H1 (cell line): ENCODE data around the gene MRPS9. TPM values are rescaled to one million over a fixed set of nuclear protein-coding genes. Genes with fewer than 3 reads are reported as not detected.

Experiments
- CTCF ChIA-PET: fragments of 300-600 bp; sonication (Branson Sonifier 250); formaldehyde crosslinking; loops from one replicate; lab custom pipeline; 2021; ENCODE audit not compliant: partially characterized antibody; lab: Charles Lee
- POLR2A ChIA-PET: fragments of 300-600 bp; sonication (Branson Sonifier 250); formaldehyde crosslinking; loops from one replicate; lab custom pipeline; 2021; ENCODE audit warnings: inconsistent platforms; ENCODE audit not compliant: partially characterized antibody; lab: Charles Lee
- DNase-seq, 2 experiments: peaks; one replicate each; pipeline versions ENCODE4 v3.0.0 to v3.0.0-alpha.2; 2010 to 2022; ENCODE audit warnings: low spot score in 2 of 2, low read depth in 1 of 2, mixed read lengths in 1 of 2
- FAIRE-seq: peaks from 2 replicates; lab custom pipeline; 2011; peaks lifted over from hg19 to GRCh38; lab: Jason Lieb, UNC
- H2AFZ ChIP-seq: 2 replicates; pipeline ENCODE4 v1.8.1; 2012; ENCODE audit warnings: low read length, inconsistent platforms
- H2AK5ac ChIP-seq: 2 replicates; pipeline ENCODE4 v1.6.1; 2013; ENCODE audit warnings: low read depth, low read length
- H2BK120ac ChIP-seq: replicated peaks from 2 replicates; pipeline ENCODE3; 2013; ENCODE audit warnings: low read depth, low read length, inconsistent platforms
- H2BK12ac ChIP-seq: 2 replicates; pipeline ENCODE4 v1.6.1; 2013; ENCODE audit warnings: low read depth, low read length
- H2BK15ac ChIP-seq: 2 replicates; pipeline ENCODE4 v1.6.1; 2013; ENCODE audit warnings: low read length
- H2BK20ac ChIP-seq: 2 replicates; pipeline ENCODE4 v1.6.1; 2013; ENCODE audit warnings: low read length
- H2BK5ac ChIP-seq: 2 replicates; pipeline ENCODE4 v1.6.1; 2013; ENCODE audit warnings: low read depth, low read length
- H3K14ac ChIP-seq: 2 replicates; pipeline ENCODE4 v1.6.1; 2013; ENCODE audit warnings: inconsistent platforms; ENCODE audit not compliant: insufficient read length
- H3K18ac ChIP-seq: 2 replicates; pipeline ENCODE4 v1.6.1; 2013; ENCODE audit warnings: low read length; ENCODE audit errors: extremely low read depth
- H3K23ac ChIP-seq: 2 replicates; pipeline ENCODE4 v1.6.1; 2013; ENCODE audit warnings: inconsistent platforms; ENCODE audit not compliant: insufficient read length
- H3K23me2 ChIP-seq: 2 replicates; pipeline ENCODE4 v1.6.1; 2013; ENCODE audit warnings: low read depth, low read length
- H3K27ac ChIP-seq: 2 replicates; pipeline ENCODE4 v1.6.1; 2011; ENCODE audit warnings: low read depth, low read length, inconsistent platforms
- H3K27me3 ChIP-seq, 4 experiments: replicated peaks in 1 of 4; 1 replicate in 1 of 4; 2 replicates in 3 of 4; pipeline versions ENCODE4 v1.6.1 to v1.8.1; 2011 to 2013; ENCODE audit warnings: low read length in 3 of 4, mild to moderate bottlenecking in 3 of 4, inconsistent platforms in 2 of 4, mixed read lengths in 2 of 4, moderate library complexity in 1 of 4; ENCODE audit not compliant: control insufficient read depth in 3 of 4, insufficient read depth in 3 of 4; ENCODE audit errors: extremely low read depth in 1 of 4
- H3K36me3 ChIP-seq, 4 experiments: 2 replicates each; pipeline versions ENCODE4 v1.6.1 to v1.8.1; 2011 to 2013; ENCODE audit warnings: mild to moderate bottlenecking in 4 of 4, low read length in 3 of 4, moderate library complexity in 2 of 4, control low read depth in 1 of 4, inconsistent platforms in 1 of 4; ENCODE audit not compliant: insufficient read depth in 4 of 4, control insufficient read depth in 2 of 4
- H3K4ac ChIP-seq: replicated peaks from 2 replicates; pipeline ENCODE3; 2013; ENCODE audit warnings: low read length, low read depth, mixed read lengths, inconsistent platforms; ENCODE audit not compliant: insufficient read length
- H3K4me1 ChIP-seq, 4 experiments: replicated peaks in 1 of 4; 1 replicate in 1 of 4; 2 replicates in 3 of 4; pipeline versions ENCODE4 v1.6.1 to v1.8.1; 2011 to 2013; ENCODE audit warnings: low read length in 3 of 4, inconsistent platforms in 2 of 4, mixed read lengths in 1 of 4; ENCODE audit not compliant: insufficient read depth in 4 of 4, control insufficient read depth in 3 of 4
- H3K4me2 ChIP-seq, 2 experiments: 2 replicates each; pipeline versions ENCODE4 v1.6.1 to v1.8.1; 2011 to 2013; ENCODE audit warnings: low read depth in 2 of 2, low read length in 2 of 2, control low read depth in 1 of 2, inconsistent platforms in 1 of 2, mild to moderate bottlenecking in 1 of 2; ENCODE audit not compliant: insufficient read depth in 1 of 2
- H3K4me3 ChIP-seq, 4 experiments: fragments of 200-600, 300-600 bp in 1 of 4; sonication (generic), shearing (Covaris generic), sonication (Bioruptor Twin) in 1 of 4; 2 replicates each; pipeline versions ENCODE4 v1.5.1 to v1.8.1; 2011 to 2016; ENCODE audit warnings: low read length in 4 of 4, low read depth in 3 of 4, control low read depth in 2 of 4, inconsistent platforms in 2 of 4, mild to moderate bottlenecking in 2 of 4, mixed read lengths in 1 of 4, moderate library complexity in 1 of 4; ENCODE audit not compliant: insufficient read depth in 2 of 4; ENCODE audit errors: extremely low read depth in 1 of 4
- H3K56ac ChIP-seq: replicated peaks from 2 replicates; pipeline ENCODE3; 2013; ENCODE audit warnings: low read depth, mild to moderate bottlenecking, mixed read lengths, low read length, inconsistent platforms; ENCODE audit not compliant: insufficient read length
- H3K79me1 ChIP-seq: 2 replicates; pipeline ENCODE4 v1.6.1; 2013; ENCODE audit warnings: low read depth, low read length, control low read depth
- H3K79me2 ChIP-seq, 2 experiments: 2 replicates each; pipeline versions ENCODE4 v1.6.1 to v1.8.1; 2012 to 2013; ENCODE audit warnings: low read length in 2 of 2, mild to moderate bottlenecking in 2 of 2, inconsistent platforms in 1 of 2; ENCODE audit not compliant: insufficient read depth in 2 of 2, control insufficient read depth in 1 of 2
- H3K9ac ChIP-seq, 4 experiments: replicated peaks in 1 of 4; 1 replicate in 1 of 4; 2 replicates in 3 of 4; pipeline versions ENCODE4 v1.6.1 to v1.8.1; 2011 to 2013; ENCODE audit warnings: low read depth in 3 of 4, low read length in 3 of 4, control low read depth in 2 of 4, mild to moderate bottlenecking in 2 of 4, moderate library complexity in 2 of 4, inconsistent platforms in 1 of 4; ENCODE audit errors: extremely low read depth in 1 of 4
- H3K9me3 ChIP-seq, 2 experiments: 2 replicates each; pipeline versions ENCODE4 v1.6.1 to v1.8.1; 2012 to 2013; ENCODE audit warnings: mild to moderate bottlenecking in 2 of 2, moderate library complexity in 2 of 2, control low read depth in 1 of 2, inconsistent platforms in 1 of 2, low read depth in 1 of 2, low read length in 1 of 2, mixed read lengths in 1 of 2; ENCODE audit not compliant: insufficient read depth in 2 of 2
- H4K20me1 ChIP-seq, 2 experiments: replicated peaks in 1 of 2; 2 replicates each; pipeline versions ENCODE3 to v1.8.1; 2011 to 2013; ENCODE audit warnings: inconsistent platforms in 2 of 2, low read length in 2 of 2, mild to moderate bottlenecking in 1 of 2; ENCODE audit not compliant: insufficient read depth in 2 of 2, control insufficient read depth in 1 of 2
- H4K5ac ChIP-seq: 2 replicates; pipeline ENCODE4 v1.6.1; 2013; ENCODE audit warnings: low read length, low read depth, mixed read lengths, inconsistent platforms; ENCODE audit not compliant: insufficient read length
- H4K8ac ChIP-seq: 2 replicates; pipeline ENCODE4 v1.8.0; 2013; ENCODE audit warnings: mild to moderate bottlenecking, moderate library complexity, low read length, inconsistent platforms; ENCODE audit not compliant: insufficient read depth; ENCODE audit errors: extremely low read depth
- H4K91ac ChIP-seq: replicated peaks from 2 replicates; pipeline ENCODE3; 2013; ENCODE audit warnings: low read length, mixed read lengths, inconsistent platforms; ENCODE audit not compliant: insufficient read length
- FOSL1 ChIP-seq: IDR thresholded peaks from 2 replicates; pipeline ENCODE4 v1.6.1; 2011; ENCODE audit warnings: mild to moderate bottlenecking, low read depth, low read length, moderate library complexity; ENCODE audit not compliant: insufficient read depth
- NANOG ChIP-seq: IDR thresholded peaks from 2 replicates; pipeline ENCODE4 v1.6.1; 2011; ENCODE audit warnings: low read length, low read depth, mild to moderate bottlenecking, inconsistent platforms; ENCODE audit not compliant: insufficient read depth, poor library complexity, severe bottlenecking
- NRF1 ChIP-seq: IDR thresholded peaks from 2 replicates; pipeline ENCODE4 v1.6.1; 2011; ENCODE audit warnings: mild to moderate bottlenecking, low read depth, low read length, improper control_type of control experiment
- RNF2 ChIP-seq: fragments of 200-900, 300-1000 bp; sonication (generic); IDR thresholded peaks from 2 replicates; pipeline ENCODE4 v1.7.1; 2016; ENCODE audit warnings: borderline replicate concordance, low read depth, mild to moderate bottlenecking, antibody characterized with exemption, low read length; ENCODE audit not compliant: poor library complexity, severe bottlenecking; ENCODE audit errors: missing control alignments
- SP1 ChIP-seq: IDR thresholded peaks from 2 replicates; pipeline ENCODE4 v1.6.1; 2011; ENCODE audit warnings: low read depth, low read length
- SUZ12 ChIP-seq: fragments of 200-600 bp; sonication (generic); IDR thresholded peaks from 2 replicates; pipeline ENCODE4 v1.6.1; 2012; ENCODE audit warnings: mild to moderate bottlenecking, inconsistent platforms, low read length, moderate library complexity, mixed read lengths
- WGBS, 2 experiments: shearing (Covaris generic) in 1 of 2; methylation state at CpG; one replicate each; pipeline versions ENCODE4 v1.1.6 to v1.1.7; 2013 to 2015; ENCODE audit warnings: low lambda C conversion rate in 2 of 2, mixed read lengths in 2 of 2, inconsistent platforms in 1 of 2, low coverage in 1 of 2, missing lambda C conversion rate in 1 of 2; ENCODE audit not compliant: insufficient replicate concordance in 2 of 2, insufficient coverage in 1 of 2, insufficient read length in 1 of 2; ENCODE audit errors: extremely low coverage in 1 of 2, missing lambda C conversion rate in 1 of 2; 5-methylcytosine and 5-hydroxymethylcytosine counted together
- polyA plus RNA-seq, 7 experiments: library from polyadenylated mRNA; depleted of rRNA in 3 of 7; stranded (reverse) in 5 of 7; unstranded in 2 of 7; fragments of >200 nt in 5 of 7; fragments of 200-250 nt in 2 of 7; gene quantifications; 1 replicate in 5 of 7; 2 replicates in 1 of 7; 4 replicates in 1 of 7; pipeline versions ENCODE4 v1.2.1 to v1.2.3, GENCODE V29; 2011 to 2013; ENCODE audit warnings: missing spikeins in 2 of 7, mixed read lengths in 2 of 7
- total RNA-seq: library from RNA; stranded (reverse); fragmentation: NEBNext Ultra II Directional; extraction: Animal tissue kit (Norgen Biotek cat#: 25700); gene quantifications from 2 replicates; pipeline ENCODE4 v1.2.1, GENCODE V29; 2021

MRPS9 gene
- total and polyA plus RNA-seq, 2 of the 8 experiments (the other 6 are each of a cell fraction or from before 2014, with no cell fraction given), result 36.2 to 71.0 TPM

DNA sequence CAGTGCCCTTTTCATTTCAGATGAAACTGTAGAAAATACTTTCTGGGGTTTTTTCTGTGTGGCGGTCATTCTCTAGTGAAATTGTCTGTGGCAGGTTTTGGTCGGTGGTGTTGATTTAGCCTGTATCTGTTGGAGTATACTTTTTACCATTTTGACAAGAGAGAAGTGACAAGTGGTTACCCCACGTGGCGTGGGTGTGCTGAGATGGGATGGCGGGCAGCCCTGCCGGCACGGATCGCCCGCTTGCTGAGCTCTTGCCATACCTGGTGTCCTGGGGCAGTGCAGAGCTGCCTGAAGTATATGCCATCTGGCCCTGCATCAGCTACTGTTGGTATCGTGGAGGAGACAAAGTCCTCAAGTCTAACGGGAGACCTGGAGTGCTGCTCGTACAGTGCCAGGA is 64.1 kb downstream of the MRPS9 start:
- Histone ChIP-seq H2BK120ac (no peak overlapping the region), H3K27me3 (no peaks in the 10 kb centered on the region), H3K4me2 (no peak overlapping the region; a peak in 1 of 4 replicates), H2BK15ac (no peak overlapping the region), H3K18ac (no peak overlapping the region), H3K36me3 (peaks cover 4 to 33% (median 11%) of the 10 kb centered on the region in 4 experiments; a peak in 7 of 8 replicates), H2BK12ac (no peak overlapping the region), H3K56ac (no peak overlapping the region), H3K14ac (no peak overlapping the region), H2BK5ac (peak overlapping the region; percentile 64; the same call in 1 of the 2 replicates), H4K91ac (no peak overlapping the region), H3K9me3 (no peaks in the 10 kb centered on the region), H3K79me2 (no peaks in the 10 kb centered on the region), H2AFZ (no peak overlapping the region), H4K5ac (no peak overlapping the region), H4K20me1 (no peaks in the 10 kb centered on the region), H3K23me2 (peaks cover 2% of the 10 kb centered on the region; the same call in 1 of the 2 replicates), H3K79me1 (no peaks in the 10 kb centered on the region), H2AK5ac (peak overlapping the region; percentile 67; the same call in 1 of the 2 replicates), H3K23ac (no peak overlapping the region), H4K8ac (no peak overlapping the region), H3K9ac (no peak overlapping the region), H3K27ac (no peak overlapping the region), H3K4ac (no peak overlapping the region), H3K4me3 (no peak overlapping the region), H3K4me1 (peaks cover 4 to 12% (median 5%) of the 10 kb centered on the region in 4 experiments; a peak in 6 of 7 replicates), H2BK20ac (no peak overlapping the region)
- FAIRE-seq (no peak), DNase-seq (no peak)
- CTCF ChIA-PET, result interaction anchor here (2.5 to 4.5 kb wide), 2 partner anchors 13 to 137 kb away, joined by 6 to 45 read pairs; no protein-coding TSS in a partner anchor
- whole genome bisulfite sequencing, 2 experiments, result 91% methylated on average over 12 of the region's 12 CpGs; no CpG with 5 or more reads in 1 of the 2 experiments
- TF ChIP-seq SP1, result no peak
- no peak for TF ChIP-seq NANOG
- no peak for TF ChIP-seq NRF1
- no peak for TF ChIP-seq FOSL1
- no peak for TF ChIP-seq RNF2
- TF ChIP-seq SUZ12, result no peak
- POLR2A ChIA-PET, result interaction anchor here (1.1 kb wide), 1 partner anchor 9 kb away, joined by 4 read pairs; no protein-coding TSS in a partner anchor
